PC-3 (cell line): ENCODE results near the gene RNF2.

Source experiments
- EZH2 ChIP-seq: fragments of 300-600 bp; sonication (generic); IDR thresholded peaks from one replicate; pipeline ENCODE4 v1.6.1; 2017; ENCODE audit warnings: antibody characterized with exemption, mild to moderate bottlenecking, low read length; ENCODE audit not compliant: unreplicated experiment
- TF ChIP-seq, protein P1 (sequence below): fragments of 300-600 bp; sonication (generic); conservative IDR thresholded peaks from 2 replicates; pipeline ENCODE4 v1.5.1; 2017; ENCODE audit warnings: antibody characterized with exemption, low read depth, mild to moderate bottlenecking, low read length

DNA sequence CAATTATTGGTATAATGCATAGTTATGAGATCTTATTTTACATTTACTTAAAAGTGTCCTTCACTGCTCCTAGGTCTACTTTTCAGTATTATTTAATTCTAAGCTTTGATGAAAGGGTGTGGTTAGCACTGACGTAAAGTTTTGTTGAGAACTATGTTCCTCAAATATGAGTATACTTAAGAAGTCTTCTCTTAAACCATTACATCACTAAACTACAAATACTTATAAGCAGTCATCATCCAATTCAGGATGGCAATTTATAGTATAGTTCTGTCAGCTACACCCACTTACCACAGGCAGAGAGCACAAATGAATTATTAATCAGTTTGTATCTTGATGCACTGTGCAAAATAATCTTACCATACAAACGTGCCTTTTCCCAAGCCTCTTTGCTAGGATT is 84.3 kb downstream of the RNF2 start:
- TF ChIP-seq, protein P1, sequence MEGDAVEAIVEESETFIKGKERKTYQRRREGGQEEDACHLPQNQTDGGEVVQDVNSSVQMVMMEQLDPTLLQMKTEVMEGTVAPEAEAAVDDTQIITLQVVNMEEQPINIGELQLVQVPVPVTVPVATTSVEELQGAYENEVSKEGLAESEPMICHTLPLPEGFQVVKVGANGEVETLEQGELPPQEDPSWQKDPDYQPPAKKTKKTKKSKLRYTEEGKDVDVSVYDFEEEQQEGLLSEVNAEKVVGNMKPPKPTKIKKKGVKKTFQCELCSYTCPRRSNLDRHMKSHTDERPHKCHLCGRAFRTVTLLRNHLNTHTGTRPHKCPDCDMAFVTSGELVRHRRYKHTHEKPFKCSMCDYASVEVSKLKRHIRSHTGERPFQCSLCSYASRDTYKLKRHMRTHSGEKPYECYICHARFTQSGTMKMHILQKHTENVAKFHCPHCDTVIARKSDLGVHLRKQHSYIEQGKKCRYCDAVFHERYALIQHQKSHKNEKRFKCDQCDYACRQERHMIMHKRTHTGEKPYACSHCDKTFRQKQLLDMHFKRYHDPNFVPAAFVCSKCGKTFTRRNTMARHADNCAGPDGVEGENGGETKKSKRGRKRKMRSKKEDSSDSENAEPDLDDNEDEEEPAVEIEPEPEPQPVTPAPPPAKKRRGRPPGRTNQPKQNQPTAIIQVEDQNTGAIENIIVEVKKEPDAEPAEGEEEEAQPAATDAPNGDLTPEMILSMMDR, result no peak
- no peak for TF ChIP-seq EZH2
